Measurements from ENCODE around the gene ST8SIA5. TPM values are rescaled to one million over a fixed set of nuclear protein-coding genes. Genes with fewer than 3 reads are reported as not detected.

ST8SIA5 gene
- total and polyA plus RNA-seq, 10 of the 15 experiments (the other 5 are each of a cell fraction or from before 2014, with no cell fraction given), result 0.02 to 0.32 (median 0.12) TPM; not detected in 1

DNA sequence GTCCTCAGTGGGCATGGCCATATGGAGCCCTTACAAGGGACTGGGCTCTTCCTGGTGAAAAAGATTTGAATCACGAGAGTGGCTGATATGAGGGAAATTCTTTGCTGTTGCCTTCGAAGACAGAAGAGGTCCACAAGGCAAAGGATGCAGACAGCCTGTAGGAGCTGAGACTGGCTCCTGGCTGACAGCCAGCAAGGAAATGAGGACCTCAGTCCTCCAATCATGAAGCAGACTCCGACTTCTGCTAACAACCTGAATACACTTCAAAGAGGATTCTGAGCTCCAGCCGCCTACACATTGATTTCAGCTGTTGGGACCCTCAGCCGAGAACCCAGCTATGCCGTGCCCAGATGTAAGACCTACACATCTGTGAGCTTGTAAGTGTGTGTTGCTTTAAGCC, 3.0 kb upstream of the ST8SIA5 start:
- no peak for TF ChIP-seq PAX8 (IDR thresholded peaks at IDR 0.05)
- TF ChIP-seq MYC (IDR thresholded peaks at IDR 0.05; ENCODE audit: insufficient read depth, insufficient read length, insufficient replicate concordance, low read length, severe bottlenecking), result no peak
- TF ChIP-seq TCF12 (IDR thresholded peaks at IDR 0.05; ENCODE audit: low read depth, low read length), result no peak
- TF ChIP-seq BCL3 (IDR thresholded peaks at IDR 0.05; ENCODE audit: borderline replicate concordance, insufficient read depth, low read depth, low read length, poor library complexity, severe bottlenecking), result no peak
- Histone ChIP-seq H3K9me3 (replicated peaks; ENCODE audit: control insufficient read depth, insufficient read depth, low read length) (no peaks in the 10 kb centered on the region), H3K4me1 (ENCODE audit: control insufficient read depth, insufficient read depth, low read length) (no peaks in the 10 kb centered on the region; the same call in 1 of the 2 replicates), H3K79me2 (ENCODE audit: control insufficient read depth, insufficient read depth, low read length) (no peaks in the 10 kb centered on the region), H3K27me3 (replicated peaks in 1 of 2; ENCODE audit: control insufficient read depth in 2 of 2, insufficient read depth in 2 of 2, low read length in 1 of 2) (peaks cover 3 to 10% of the 10 kb centered on the region in 2 experiments; a peak in 3 of 4 replicates), H3K4me2 (ENCODE audit: control insufficient read depth, insufficient read depth) (no peak overlapping the region), H4K20me1 (ENCODE audit: control insufficient read depth, insufficient read depth) (no peaks in the 10 kb centered on the region), H2AFZ (ENCODE audit: control insufficient read depth, low read depth, low read length) (no peak overlapping the region), H3K4me3 (no peak overlapping the region), H3K27ac (ENCODE audit: control insufficient read depth, insufficient read depth) (no peak overlapping the region), H3K9ac (ENCODE audit: control insufficient read depth, insufficient read depth, low read length) (no peak overlapping the region), H3K36me3 (ENCODE audit: control insufficient read depth in 2 of 2, insufficient read depth in 2 of 2, low read length in 1 of 2) (no peaks in the 10 kb centered on the region)
- intact Hi-C loops (cut with micrococcal nuclease; ENCODE audit: unreplicated experiment), result no loop called here
- ChIA-PET CTCF (no interaction called here), POLR2A (no interaction called here), SMC1A (ENCODE audit: uncharacterized antibody, unreplicated experiment) (interaction anchor here (0.9 kb wide), 1 partner anchor 120 kb away, joined by 3 read pairs; no protein-coding TSS in a partner anchor), RAD21 (ENCODE audit: unreplicated experiment) (no interaction called here)
- ATAC-seq, result no peak
- no TSS peak for BruUV-seq (replicated peaks)
- no peak for DNase-seq (ENCODE audit: low read depth, low spot score)
- in situ Hi-C loops (cut with MboI), result no loop called here
- 57% methylated on average over 6 of the region's 6 CpGs for WGBS (ENCODE audit: insufficient coverage, insufficient replicate concordance, low lambda C conversion rate, missing lambda C conversion rate)
- FAIRE-seq, result no peak

- ChIA-PET SMC1A (ENCODE audit: uncharacterized antibody, unreplicated experiment) (no interaction called here), RAD21 (ENCODE audit: unreplicated experiment) (no interaction called here), CTCF (no interaction called here), POLR2A (no interaction called here)
- H3K4me1 ChIP-seq (ENCODE audit: control insufficient read depth, insufficient read depth, low read length), result peaks cover 8% of the 10 kb centered on the region
- H3K4me3 ChIP-seq, result peak overlapping the region; percentile 65; the same call in 1 of the 2 replicates
- no peaks in the 10 kb centered on the region for H4K20me1 ChIP-seq (ENCODE audit: control insufficient read depth, insufficient read depth)
- H3K27ac ChIP-seq (ENCODE audit: control insufficient read depth, insufficient read depth), result no peak overlapping the region
- no TSS peak for BruUV-seq (replicated peaks)
- ATAC-seq (no peak), DNase-seq (ENCODE audit: low read depth, low spot score) (no peak), FAIRE-seq (no peak)
- 8% methylated on average over 41 of the region's 41 CpGs for WGBS (ENCODE audit: insufficient coverage, insufficient replicate concordance, low lambda C conversion rate, missing lambda C conversion rate)
- in situ Hi-C loops (cut with MboI) (no loop called here), intact Hi-C loops (cut with micrococcal nuclease; ENCODE audit: unreplicated experiment) (no loop called here)
- H3K27me3 ChIP-seq (replicated peaks in 1 of 2; ENCODE audit: control insufficient read depth in 2 of 2, insufficient read depth in 2 of 2, low read length in 1 of 2), result peaks cover 3 to 10% of the 10 kb centered on the region in 2 experiments; a peak in 3 of 4 replicates
- H3K4me2 ChIP-seq (ENCODE audit: control insufficient read depth, insufficient read depth), result peak overlapping the region; percentile 76
- no peaks in the 10 kb centered on the region for H3K79me2 ChIP-seq (ENCODE audit: control insufficient read depth, insufficient read depth, low read length)
- no peaks in the 10 kb centered on the region for H3K9me3 ChIP-seq (replicated peaks; ENCODE audit: control insufficient read depth, insufficient read depth, low read length)
- H3K36me3 ChIP-seq (ENCODE audit: control insufficient read depth in 2 of 2, insufficient read depth in 2 of 2, low read length in 1 of 2), result no peaks in the 10 kb centered on the region
- no peak overlapping the region; the same call in 1 of the 2 replicates for H2AFZ ChIP-seq (ENCODE audit: control insufficient read depth, low read depth, low read length)
- H3K9ac ChIP-seq (ENCODE audit: control insufficient read depth, insufficient read depth, low read length), result no peak overlapping the region; the same call in 1 of the 2 replicates
- TF ChIP-seq ZBED1 (IDR thresholded peaks at IDR 0.05; ENCODE audit: borderline replicate concordance), result no peak
- no peak for TF ChIP-seq SREBF1 (IDR thresholded peaks at IDR 0.05; ENCODE audit: low read length)
- TF ChIP-seq, protein P1, sequence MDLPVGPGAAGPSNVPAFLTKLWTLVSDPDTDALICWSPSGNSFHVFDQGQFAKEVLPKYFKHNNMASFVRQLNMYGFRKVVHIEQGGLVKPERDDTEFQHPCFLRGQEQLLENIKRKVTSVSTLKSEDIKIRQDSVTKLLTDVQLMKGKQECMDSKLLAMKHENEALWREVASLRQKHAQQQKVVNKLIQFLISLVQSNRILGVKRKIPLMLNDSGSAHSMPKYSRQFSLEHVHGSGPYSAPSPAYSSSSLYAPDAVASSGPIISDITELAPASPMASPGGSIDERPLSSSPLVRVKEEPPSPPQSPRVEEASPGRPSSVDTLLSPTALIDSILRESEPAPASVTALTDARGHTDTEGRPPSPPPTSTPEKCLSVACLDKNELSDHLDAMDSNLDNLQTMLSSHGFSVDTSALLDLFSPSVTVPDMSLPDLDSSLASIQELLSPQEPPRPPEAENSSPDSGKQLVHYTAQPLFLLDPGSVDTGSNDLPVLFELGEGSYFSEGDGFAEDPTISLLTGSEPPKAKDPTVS (IDR thresholded peaks at IDR 0.05; ENCODE audit: low read depth, low read length), result no peak
- TF ChIP-seq RAD21 (IDR thresholded peaks at IDR 0.05; ENCODE audit: insufficient read depth, low read depth, low read length), result no peak
- TF ChIP-seq SMARCA5 (IDR thresholded peaks at IDR 0.05), result no peak
- TF ChIP-seq ZNF207 (IDR thresholded peaks at IDR 0.05; ENCODE audit: borderline replicate concordance), result no peak
- TF ChIP-seq ZNF622 (IDR thresholded peaks at IDR 0.05), result no peak
- TF ChIP-seq SKIL (IDR thresholded peaks at IDR 0.05; ENCODE audit: low read depth, poor library complexity, severe bottlenecking), result no peak
- no peak for TF ChIP-seq MEF2A (IDR thresholded peaks at IDR 0.05; ENCODE audit: insufficient read depth, low read depth, low read length)
Observed at GRCh38 chr18:46756025-46756558, 761 bp downstream of the ST8SIA5 start.
